Fibroblast of villous mesenchyme (primary cell): ENCODE measurements around the gene DIDO1. TPM values are rescaled to one million over a fixed set of nuclear protein-coding genes. Genes with fewer than 3 reads are reported as not detected.

Source experiments
- DNase-seq: peaks from one replicate; pipeline ENCODE4 v3.0.0-alpha.2; 2010; ENCODE audit warnings: low read depth
- H3K4me3 ChIP-seq: 2 replicates; pipeline ENCODE4 v1.5.1; 2011; ENCODE audit warnings: low read depth, mild to moderate bottlenecking, low read length
- total RNA-seq: library from RNA; depleted of rRNA; stranded (reverse); fragments of >200 nt; gene quantifications from 2 replicates; pipeline ENCODE4 v1.2.3, GENCODE V29; 2012
- TF ChIP-seq, protein P1 (sequence below): IDR thresholded peaks from 2 replicates; pipeline ENCODE4 v1.5.1; 2012; ENCODE audit warnings: low read depth, mild to moderate bottlenecking, low read length; ENCODE audit not compliant: insufficient read depth

The DIDO1 gene
- total RNA-seq, 1 donor: 47.5 TPM

DNA sequence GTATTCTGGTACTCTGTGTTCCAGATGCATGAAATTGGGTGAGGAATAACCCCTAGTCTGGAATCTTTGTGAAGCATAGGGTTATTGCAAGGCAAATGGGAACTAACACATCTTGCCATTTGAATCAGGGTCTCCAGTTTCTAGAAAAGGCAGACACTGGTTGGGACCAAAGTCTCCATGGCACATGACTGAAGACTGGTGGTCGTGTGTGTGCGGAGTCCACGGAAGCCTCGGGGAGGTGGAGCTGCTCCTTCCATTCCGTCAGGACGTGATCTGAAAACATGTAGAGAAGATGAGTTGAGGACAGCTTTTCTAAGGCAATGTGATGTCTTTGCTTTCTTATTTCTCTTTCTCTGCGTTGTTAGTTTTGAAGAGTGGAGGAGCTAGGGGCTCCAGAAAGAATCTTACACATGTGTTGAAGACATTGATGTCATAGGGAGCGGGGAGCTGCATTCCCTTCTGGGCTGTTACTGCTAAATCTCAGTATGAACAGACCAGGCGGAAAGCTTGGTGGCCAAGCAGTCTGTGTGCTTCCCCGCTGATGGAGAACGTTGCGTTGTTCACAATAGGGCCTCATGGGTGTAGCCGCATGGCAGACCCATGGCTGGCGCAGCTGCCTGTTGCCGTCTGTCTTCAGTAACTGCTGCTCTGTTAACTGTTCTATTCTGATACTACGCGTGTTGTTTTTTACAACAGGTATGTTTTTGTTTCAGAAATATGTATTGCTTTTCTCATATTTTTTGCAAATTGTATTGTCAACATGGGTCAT, 21.4 kb upstream of the DIDO1 start:
- H3K4me3 ChIP-seq: no peak overlapping the region
- no peak for DNase-seq
- TF ChIP-seq, protein P1, sequence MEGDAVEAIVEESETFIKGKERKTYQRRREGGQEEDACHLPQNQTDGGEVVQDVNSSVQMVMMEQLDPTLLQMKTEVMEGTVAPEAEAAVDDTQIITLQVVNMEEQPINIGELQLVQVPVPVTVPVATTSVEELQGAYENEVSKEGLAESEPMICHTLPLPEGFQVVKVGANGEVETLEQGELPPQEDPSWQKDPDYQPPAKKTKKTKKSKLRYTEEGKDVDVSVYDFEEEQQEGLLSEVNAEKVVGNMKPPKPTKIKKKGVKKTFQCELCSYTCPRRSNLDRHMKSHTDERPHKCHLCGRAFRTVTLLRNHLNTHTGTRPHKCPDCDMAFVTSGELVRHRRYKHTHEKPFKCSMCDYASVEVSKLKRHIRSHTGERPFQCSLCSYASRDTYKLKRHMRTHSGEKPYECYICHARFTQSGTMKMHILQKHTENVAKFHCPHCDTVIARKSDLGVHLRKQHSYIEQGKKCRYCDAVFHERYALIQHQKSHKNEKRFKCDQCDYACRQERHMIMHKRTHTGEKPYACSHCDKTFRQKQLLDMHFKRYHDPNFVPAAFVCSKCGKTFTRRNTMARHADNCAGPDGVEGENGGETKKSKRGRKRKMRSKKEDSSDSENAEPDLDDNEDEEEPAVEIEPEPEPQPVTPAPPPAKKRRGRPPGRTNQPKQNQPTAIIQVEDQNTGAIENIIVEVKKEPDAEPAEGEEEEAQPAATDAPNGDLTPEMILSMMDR: no peak

GRCh38 chr20:62946918-62947317, 20.6 kb upstream of the DIDO1 start:
- TF ChIP-seq, protein P1: no peak
- no peak for DNase-seq
- H3K4me3 ChIP-seq: no peak overlapping the region

- TF ChIP-seq, protein P1: no peak
- DNase-seq: no peak
- H3K4me3 ChIP-seq: no peak overlapping the region
Measured at GRCh38 chr20:62945771-62946339, 19.6 kb upstream of the DIDO1 start.

- no peak overlapping the region for H3K4me3 ChIP-seq
- TF ChIP-seq, protein P1: no peak
- DNase-seq: no peak
Measured at GRCh38 chr20:62944746-62945145, 18.4 kb upstream of the DIDO1 start.

- TF ChIP-seq, protein P1: no peak
- no peak overlapping the region for H3K4me3 ChIP-seq
- no peak for DNase-seq
Measured at GRCh38 chr20:62944184-62944583, 17.9 kb upstream of the DIDO1 start.

DNA sequence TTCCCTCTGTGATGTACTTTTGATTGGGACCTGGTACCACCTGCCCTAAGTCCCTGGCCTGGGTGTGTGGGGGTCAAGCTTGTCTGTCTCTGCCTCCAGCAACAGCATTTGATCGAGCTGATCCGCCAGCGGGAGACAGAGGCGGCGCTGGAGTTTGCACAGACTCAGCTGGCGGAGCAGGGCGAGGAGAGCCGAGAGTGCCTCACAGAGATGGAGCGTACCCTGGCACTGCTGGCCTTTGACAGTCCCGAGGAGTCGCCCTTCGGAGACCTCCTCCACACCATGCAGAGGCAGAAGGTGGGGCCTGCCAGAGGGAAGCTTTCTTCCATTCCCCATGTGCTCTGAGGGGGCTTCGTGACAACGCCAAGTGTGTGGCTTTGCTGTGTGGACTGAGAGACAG, 17.1 kb upstream of the DIDO1 start:
- TF ChIP-seq, protein P1: no peak
- H3K4me3 ChIP-seq: no peak overlapping the region
- DNase-seq: no peak
